T1000 (cell line): ENCODE results near the gene SLC1A7.

ENCODE experiments used
- DNase-seq: peaks from one replicate; lab custom pipeline; 2025; ENCODE audit warnings: mixed read lengths; lab: John Stamatoyannopoulos, UW

The SLC1A7 gene

GRCh38 chr1:53076721-53077598 lies 65.5 kb downstream of the SLC1A7 start:
- no peak for DNase-seq

DNA sequence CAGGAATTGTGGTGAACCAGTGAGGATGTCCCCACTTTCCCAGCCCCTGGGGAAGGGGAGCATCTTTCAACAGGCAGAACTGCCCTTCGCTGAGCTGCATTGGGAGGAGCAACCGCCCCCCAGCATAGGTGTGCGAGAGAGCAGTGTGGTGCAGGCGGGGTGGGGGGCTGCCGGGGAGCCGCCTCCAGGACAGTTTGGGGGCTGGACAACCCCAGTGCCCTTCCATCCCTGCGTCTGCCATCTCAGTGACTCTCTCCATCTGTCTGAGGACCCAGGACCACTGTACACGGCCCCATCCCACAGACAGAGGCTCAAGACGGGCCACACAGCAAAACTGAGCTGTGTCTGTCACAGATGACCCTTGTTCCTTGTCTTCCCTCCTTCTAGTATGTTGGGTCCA lies 66.3 kb downstream of the SLC1A7 start:
- no peak for DNase-seq

DNA sequence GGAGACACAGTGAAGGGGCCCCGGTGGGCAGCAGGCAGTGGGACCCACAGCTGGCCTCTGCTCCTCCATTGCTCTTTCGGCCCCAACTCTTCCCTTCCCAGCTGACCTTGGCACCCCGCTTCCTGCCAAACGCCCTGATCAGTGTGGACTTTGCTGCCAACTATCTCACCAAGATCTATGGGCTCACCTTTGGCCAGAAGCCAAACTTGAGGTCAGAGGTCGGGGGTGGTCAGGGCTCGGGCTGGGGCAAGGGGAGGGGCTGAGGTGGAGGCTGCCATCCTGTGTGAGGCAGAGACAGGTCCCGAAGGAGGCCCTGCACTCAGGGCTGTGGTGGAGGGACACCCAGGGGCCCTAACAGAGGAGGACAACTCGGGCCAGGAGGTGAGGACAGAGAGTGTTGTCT lies 66.7 kb downstream of the SLC1A7 start:
- no peak for DNase-seq

DNA sequence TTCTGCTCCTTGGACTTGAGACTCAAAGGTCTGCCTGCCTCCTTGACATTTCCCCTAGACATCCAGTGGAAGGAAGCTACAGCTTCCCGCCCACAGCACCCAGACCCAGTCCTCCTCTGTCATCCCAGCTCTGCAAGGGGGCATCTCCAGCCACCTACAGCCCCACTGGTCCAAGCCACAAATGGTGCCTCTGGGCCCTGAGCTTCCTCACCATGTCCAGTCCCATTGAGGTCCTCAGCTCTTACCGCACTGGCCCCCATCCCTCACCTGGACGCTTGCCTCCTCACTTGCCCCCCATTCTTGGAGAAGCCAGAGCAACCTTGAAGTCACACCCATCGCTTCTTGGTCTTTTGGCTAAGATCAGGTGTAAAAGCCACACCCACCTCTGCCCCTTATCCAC lies 67.2 kb downstream of the SLC1A7 start:
- DNase-seq, result no peak

- no peak for DNase-seq
Measured at GRCh38 chr1:53074313-53075154, 67.9 kb downstream of the SLC1A7 start.

- DNase-seq, result no peak
Measured at GRCh38 chr1:53073868-53074311, 68.5 kb downstream of the SLC1A7 start.

GRCh38 chr1:53073287-53073686 lies 69.2 kb downstream of the SLC1A7 start:
- no peak for DNase-seq

DNA sequence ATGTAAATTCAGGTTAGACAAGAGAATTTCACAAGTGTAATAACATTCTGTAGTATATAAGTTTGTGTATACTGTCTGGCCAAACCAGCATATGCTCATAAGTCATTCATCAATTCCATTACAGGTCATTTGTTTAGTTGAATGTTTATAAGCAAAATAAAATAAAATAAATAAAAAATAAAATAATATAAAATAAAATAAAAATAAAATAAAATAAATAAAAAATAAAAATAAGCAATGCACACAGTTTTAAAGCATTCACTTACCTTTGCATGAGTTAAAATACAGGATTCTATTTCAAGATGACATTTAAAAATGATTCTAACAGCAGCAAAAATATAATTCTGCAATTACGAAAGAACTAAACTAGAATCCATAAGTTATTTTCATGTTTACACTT lies 70.5 kb downstream of the SLC1A7 start:
- no peak for DNase-seq

DNA sequence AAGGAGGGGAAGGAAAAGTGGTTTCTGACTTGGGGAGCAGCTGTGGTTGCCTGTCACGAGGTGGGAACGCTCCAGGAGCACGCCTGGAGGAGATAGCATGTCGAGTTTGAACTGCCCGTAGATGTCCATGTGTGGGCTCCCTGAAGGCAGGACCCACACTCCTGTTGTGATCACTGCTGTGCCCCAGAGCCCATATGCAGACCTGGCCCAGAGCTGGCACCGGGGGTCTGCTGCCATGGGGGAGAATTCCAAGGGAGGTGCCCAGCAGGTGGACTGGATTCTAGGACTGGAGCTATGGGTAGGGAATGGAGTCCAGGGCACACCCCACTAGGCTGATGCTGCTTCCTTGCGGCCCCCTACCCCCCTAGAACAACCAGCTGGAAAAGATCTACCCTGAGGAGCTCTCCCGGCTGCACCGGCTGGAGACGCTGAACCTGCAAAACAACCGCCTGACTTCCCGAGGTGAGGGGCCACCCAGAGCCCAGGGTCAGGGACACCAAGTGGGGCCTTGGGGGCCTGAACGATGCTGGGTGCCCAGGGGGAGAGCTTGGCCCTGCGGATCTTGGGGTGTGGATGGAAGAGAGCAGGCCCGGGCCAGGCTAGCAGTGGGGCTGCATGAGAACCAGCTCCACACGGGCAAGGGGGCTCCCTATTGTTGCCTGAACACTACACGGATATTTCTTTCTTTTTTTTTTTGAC lies 71.1 kb downstream of the SLC1A7 start:
- no peak for DNase-seq

GRCh38 chr1:53070621-53071020 lies 71.8 kb downstream of the SLC1A7 start:
- no peak for DNase-seq

DNA sequence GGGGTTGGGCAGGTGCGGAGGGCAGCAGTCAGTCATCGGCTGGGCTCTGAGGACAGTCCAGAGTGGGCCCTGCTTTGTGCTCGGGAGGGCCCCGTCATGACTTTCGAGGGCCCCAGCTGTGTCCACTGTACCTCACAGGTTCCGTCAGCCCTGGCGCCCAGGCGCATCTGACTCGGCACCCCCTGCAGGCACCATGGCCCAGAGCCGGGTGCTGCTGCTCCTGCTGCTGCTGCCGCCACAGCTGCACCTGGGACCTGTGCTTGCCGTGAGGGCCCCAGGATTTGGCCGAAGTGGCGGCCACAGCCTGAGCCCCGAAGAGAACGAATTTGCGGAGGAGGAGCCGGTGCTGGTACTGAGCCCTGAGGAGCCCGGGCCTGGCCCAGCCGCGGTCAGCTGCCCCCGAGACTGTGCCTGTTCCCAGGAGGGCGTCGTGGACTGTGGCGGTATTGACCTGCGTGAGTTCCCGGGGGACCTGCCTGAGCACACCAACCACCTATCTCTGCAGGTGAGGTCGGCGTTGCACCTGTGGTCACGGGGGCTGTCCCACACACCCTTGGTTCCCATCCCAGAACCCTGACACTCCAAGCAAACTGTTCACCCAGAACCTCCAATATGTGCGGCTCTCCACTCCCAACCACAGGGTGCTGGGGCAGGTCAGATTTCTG lies 72.6 kb downstream of the SLC1A7 start:
- DNase-seq, result no peak

GRCh38 chr1:53069265-53069662 lies 73.2 kb downstream of the SLC1A7 start:
- DNase-seq, result no peak

GRCh38 chr1:53068314-53069099 lies 73.9 kb downstream of the SLC1A7 start:
- no peak for DNase-seq

DNA sequence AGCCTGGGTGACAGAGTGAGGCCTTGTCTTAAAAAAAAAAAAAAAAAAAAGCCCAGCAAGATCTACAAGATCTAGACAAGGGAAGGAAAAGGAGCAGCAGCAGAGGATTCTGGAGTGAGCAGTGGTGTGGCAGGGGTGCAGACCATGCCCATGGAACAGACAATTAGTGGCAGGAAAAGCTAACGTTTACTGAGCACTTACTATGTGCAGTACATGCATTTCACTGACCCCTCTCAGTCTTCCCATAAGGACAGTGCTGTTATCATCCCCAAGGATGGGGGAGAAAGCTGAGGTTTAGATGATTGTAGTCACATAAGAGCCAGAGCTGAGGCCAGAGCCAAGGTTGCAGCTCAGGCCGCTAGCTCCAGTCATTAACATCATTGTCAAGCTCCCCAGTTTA lies 74.6 kb downstream of the SLC1A7 start:
- DNase-seq, result no peak

- DNase-seq, result no peak
Measured at GRCh38 chr1:53066891-53067738, 75.3 kb downstream of the SLC1A7 start.

DNA sequence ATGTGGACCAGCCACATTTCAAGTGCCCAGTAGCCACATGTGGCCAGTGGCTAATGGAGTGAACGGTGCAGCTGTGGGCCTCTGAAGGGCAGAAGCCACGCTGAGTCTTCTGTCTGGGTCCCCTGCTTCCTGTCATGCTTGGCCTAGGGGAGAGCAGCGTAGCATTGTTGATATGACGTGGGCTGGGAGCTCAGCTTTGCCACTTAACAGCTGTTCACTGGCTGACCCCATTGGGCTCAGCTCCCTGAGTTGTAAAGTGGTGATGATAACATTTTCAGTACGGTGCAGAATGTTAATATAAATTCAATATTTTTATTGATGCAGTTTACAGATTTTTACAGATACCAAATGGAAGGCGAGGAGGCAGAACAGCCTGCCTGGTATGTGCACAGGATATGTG lies 76.0 kb downstream of the SLC1A7 start:
- no peak for DNase-seq

DNA sequence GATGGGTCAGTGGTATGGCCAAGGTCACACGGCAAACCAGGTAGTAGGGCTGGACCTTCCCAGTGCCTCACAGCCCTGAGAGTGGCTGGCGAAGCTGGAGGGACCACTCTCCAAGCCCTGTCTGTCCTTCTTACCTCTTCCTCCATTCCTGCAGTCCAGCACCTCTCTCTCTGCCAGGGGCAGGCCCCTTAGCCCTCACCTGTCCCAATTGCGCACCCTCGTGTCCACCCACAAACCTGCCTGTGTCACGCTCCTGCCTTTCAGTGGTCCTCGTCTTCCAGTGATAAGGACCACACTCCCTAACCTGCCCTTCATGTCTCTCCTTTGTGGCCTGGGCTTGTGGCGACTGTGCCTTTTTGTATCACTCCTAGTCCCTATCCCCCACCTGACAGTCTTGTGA lies 77.0 kb downstream of the SLC1A7 start:
- DNase-seq, result no peak

GRCh38 chr1:53063744-53064515 lies 78.5 kb downstream of the SLC1A7 start:
- no peak for DNase-seq
